ENCODE results near the gene MIOX. TPM values are rescaled to one million over a fixed set of nuclear protein-coding genes. Genes with fewer than 3 reads are reported as not detected.
A peak's percentile ranks its signal among the peaks of the same experiment; 100 is the strongest.

Gene MIOX
- total and polyA plus RNA-seq, 2 of the 13 experiments (the other 11 are each of a cell fraction or from before 2014, with no cell fraction given): 1.5 to 2.9 TPM

DNA sequence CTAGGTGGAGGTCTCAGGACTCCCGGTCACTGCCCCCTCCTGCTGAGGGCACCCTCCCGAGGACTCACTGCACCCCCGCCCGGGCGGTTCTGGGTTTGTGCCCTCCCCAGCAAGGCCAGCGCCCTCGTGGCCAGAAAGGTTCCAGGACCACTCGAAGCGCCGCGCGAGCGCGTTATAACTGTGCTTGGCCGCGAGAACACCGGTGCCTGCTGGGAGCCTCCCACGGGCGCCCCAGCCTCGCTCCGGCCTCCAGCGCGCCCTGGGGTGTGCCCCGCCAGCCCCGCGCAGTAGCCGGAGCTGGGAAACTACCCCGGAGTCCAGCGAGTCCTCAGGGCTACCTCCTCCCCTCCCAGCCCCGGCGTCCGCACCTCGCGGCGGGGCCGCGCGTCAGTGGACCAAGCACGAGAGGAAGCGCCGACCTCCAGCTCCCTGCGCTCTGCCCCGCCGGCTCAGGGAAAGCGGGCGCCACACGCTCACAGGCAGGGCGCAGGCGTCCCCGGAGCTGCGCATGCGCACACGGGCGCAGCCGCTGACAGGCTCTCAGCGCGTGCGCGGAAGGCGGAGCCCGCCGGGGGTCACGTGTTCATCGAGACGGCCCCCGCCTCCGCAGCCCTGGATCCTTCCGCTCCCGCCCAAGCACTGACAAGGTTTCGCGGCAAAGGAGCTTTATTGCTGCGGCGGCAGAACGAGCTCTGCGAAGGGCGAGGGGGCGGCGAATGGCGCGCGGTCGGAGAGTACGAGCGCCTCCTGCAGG lies 38.6 kb downstream of the MIOX start, which contains the start of gene SCO2 (continued):
- TF ChIP-seq, protein P1, sequence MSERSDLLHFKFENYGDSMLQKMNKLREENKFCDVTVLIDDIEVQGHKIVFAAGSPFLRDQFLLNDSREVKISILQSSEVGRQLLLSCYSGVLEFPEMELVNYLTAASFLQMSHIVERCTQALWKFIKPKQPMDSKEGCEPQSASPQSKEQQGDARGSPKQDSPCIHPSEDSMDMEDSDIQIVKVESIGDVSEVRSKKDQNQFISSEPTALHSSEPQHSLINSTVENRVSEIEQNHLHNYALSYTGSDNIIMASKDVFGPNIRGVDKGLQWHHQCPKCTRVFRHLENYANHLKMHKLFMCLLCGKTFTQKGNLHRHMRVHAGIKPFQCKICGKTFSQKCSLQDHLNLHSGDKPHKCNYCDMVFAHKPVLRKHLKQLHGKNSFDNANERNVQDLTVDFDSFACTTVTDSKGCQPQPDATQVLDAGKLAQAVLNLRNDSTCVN (CRISPR knock-in tag; IDR thresholded peaks at IDR 0.05; ENCODE audit: borderline replicate concordance): peak; percentile 56; the same call in 1 of the 2 replicates
- TF ChIP-seq SIN3B (IDR thresholded peaks at IDR 0.05; ENCODE audit: low read length) (no peak), ZNF264 (CRISPR knock-in tag; IDR thresholded peaks at IDR 0.05) (no peak; the same call in 1 of the 2 replicates), ZNF619 (CRISPR knock-in tag; IDR thresholded peaks at IDR 0.05) (no peak), TEAD2 (CRISPR knock-in tag; IDR thresholded peaks at IDR 0.05) (no peak), ZNF747 (CRISPR knock-in tag; IDR thresholded peaks at IDR 0.05; ENCODE audit: borderline replicate concordance) (peak; percentile 78; the same call in 1 of the 2 replicates), RFXANK (CRISPR knock-in tag; IDR thresholded peaks at IDR 0.05) (no peak), ISX (CRISPR knock-in tag; conservative IDR thresholded peaks at IDR 0.05) (0 out of 2 replicates have a peak, but pooled peaks have one; percentile 55), SSRP1 (CRISPR knock-in tag; IDR thresholded peaks at IDR 0.05) (no peak), WIZ (CRISPR knock-in tag; IDR thresholded peaks at IDR 0.05) (peak; percentile 62; the same call in 1 of the 2 replicates), HIVEP1 (CRISPR knock-in tag; IDR thresholded peaks at IDR 0.05) (peak; percentile 87), SRY (CRISPR knock-in tag; IDR thresholded peaks at IDR 0.05) (0 out of 2 replicates have a peak, but pooled peaks have one; percentile 28), ZFP37 (CRISPR knock-in tag; IDR thresholded peaks at IDR 0.05; ENCODE audit: borderline replicate concordance) (peak; percentile 74; the same call in 1 of the 2 replicates), FOSL2 (CRISPR knock-in tag; IDR thresholded peaks at IDR 0.05) (peak; percentile 37; the same call in 1 of the 2 replicates), MEIS2 (CRISPR knock-in tag; IDR thresholded peaks at IDR 0.05) (peak; percentile 20; the same call in 1 of the 2 replicates), ZSCAN29 (CRISPR knock-in tag; conservative IDR thresholded peaks at IDR 0.05) (no peak), TMF1 (CRISPR knock-in tag; IDR thresholded peaks at IDR 0.05; ENCODE audit: low read depth) (no peak), MBD4 (IDR thresholded peaks at IDR 0.05; ENCODE audit: borderline replicate concordance, low read length) (no peak), ETV6 (CRISPR knock-in tag; conservative IDR thresholded peaks at IDR 0.05) (no peak)
- TF ChIP-seq, protein P2, sequence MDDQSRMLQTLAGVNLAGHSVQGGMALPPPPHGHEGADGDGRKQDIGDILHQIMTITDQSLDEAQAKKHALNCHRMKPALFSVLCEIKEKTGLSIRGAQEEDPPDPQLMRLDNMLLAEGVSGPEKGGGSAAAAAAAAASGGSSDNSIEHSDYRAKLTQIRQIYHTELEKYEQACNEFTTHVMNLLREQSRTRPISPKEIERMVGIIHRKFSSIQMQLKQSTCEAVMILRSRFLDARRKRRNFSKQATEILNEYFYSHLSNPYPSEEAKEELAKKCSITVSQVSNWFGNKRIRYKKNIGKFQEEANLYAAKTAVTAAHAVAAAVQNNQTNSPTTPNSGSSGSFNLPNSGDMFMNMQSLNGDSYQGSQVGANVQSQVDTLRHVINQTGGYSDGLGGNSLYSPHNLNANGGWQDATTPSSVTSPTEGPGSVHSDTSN (CRISPR knock-in tag; IDR thresholded peaks at IDR 0.05; ENCODE audit: borderline replicate concordance): no peak
- TF ChIP-seq, protein P3, sequence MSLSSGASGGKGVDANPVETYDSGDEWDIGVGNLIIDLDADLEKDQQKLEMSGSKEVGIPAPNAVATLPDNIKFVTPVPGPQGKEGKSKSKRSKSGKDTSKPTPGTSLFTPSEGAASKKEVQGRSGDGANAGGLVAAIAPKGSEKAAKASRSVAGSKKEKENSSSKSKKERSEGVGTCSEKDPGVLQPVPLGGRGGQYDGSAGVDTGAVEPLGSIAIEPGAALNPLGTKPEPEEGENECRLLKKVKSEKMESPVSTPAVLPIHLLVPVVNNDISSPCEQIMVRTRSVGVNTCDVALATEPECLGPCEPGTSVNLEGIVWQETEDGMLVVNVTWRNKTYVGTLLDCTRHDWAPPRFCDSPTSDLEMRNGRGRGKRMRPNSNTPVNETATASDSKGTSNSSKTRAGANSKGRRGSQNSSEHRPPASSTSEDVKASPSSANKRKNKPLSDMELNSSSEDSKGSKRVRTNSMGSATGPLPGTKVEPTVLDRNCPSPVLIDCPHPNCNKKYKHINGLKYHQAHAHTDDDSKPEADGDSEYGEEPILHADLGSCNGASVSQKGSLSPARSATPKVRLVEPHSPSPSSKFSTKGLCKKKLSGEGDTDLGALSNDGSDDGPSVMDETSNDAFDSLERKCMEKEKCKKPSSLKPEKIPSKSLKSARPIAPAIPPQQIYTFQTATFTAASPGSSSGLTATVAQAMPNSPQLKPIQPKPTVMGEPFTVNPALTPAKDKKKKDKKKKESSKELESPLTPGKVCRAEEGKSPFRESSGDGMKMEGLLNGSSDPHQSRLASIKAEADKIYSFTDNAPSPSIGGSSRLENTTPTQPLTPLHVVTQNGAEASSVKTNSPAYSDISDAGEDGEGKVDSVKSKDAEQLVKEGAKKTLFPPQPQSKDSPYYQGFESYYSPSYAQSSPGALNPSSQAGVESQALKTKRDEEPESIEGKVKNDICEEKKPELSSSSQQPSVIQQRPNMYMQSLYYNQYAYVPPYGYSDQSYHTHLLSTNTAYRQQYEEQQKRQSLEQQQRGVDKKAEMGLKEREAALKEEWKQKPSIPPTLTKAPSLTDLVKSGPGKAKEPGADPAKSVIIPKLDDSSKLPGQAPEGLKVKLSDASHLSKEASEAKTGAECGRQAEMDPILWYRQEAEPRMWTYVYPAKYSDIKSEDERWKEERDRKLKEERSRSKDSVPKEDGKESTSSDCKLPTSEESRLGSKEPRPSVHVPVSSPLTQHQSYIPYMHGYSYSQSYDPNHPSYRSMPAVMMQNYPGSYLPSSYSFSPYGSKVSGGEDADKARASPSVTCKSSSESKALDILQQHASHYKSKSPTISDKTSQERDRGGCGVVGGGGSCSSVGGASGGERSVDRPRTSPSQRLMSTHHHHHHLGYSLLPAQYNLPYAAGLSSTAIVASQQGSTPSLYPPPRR (CRISPR knock-in tag; IDR thresholded peaks at IDR 0.05; ENCODE audit: borderline replicate concordance): peak; percentile 61
- TF ChIP-seq, protein P4, sequence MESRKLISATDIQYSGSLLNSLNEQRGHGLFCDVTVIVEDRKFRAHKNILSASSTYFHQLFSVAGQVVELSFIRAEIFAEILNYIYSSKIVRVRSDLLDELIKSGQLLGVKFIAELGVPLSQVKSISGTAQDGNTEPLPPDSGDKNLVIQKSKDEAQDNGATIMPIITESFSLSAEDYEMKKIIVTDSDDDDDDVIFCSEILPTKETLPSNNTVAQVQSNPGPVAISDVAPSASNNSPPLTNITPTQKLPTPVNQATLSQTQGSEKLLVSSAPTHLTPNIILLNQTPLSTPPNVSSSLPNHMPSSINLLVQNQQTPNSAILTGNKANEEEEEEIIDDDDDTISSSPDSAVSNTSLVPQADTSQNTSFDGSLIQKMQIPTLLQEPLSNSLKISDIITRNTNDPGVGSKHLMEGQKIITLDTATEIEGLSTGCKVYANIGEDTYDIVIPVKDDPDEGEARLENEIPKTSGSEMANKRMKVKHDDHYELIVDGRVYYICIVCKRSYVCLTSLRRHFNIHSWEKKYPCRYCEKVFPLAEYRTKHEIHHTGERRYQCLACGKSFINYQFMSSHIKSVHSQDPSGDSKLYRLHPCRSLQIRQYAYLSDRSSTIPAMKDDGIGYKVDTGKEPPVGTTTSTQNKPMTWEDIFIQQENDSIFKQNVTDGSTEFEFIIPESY (CRISPR knock-in tag; IDR thresholded peaks at IDR 0.05): no peak
